Glutamatergic neuron (in vitro differentiated cells): ENCODE measurements around the gene FAM163A. TPM values are rescaled to one million over a fixed set of nuclear protein-coding genes. Genes with fewer than 3 reads are reported as not detected.

Experiments used
- DNase-seq: peaks from one replicate; pipeline ENCODE4 v3.0.0; 2022
- H3K27ac Mint-ChIP-seq: one replicate; pipeline ENCODE4 v1.8.0; 2020; ENCODE audit warnings: mild to moderate bottlenecking, mixed read lengths, inconsistent platforms; ENCODE audit not compliant: unreplicated experiment
- H3K27me3 Mint-ChIP-seq: one replicate; pipeline ENCODE4 v1.8.0; 2020; ENCODE audit warnings: mild to moderate bottlenecking, moderate library complexity, mixed read lengths, inconsistent platforms; ENCODE audit not compliant: unreplicated experiment
- H3K36me3 Mint-ChIP-seq: one replicate; pipeline ENCODE4 v1.8.0; 2020; ENCODE audit warnings: mild to moderate bottlenecking, mixed read lengths, inconsistent platforms; ENCODE audit not compliant: unreplicated experiment
- H3K4me1 Mint-ChIP-seq: one replicate; pipeline ENCODE4 v1.8.0; 2020; ENCODE audit warnings: mild to moderate bottlenecking, low read depth, mixed read lengths, inconsistent platforms; ENCODE audit not compliant: unreplicated experiment
- H3K4me3 Mint-ChIP-seq: one replicate; pipeline ENCODE4 v1.8.0; 2020; ENCODE audit warnings: mild to moderate bottlenecking, mixed read lengths, inconsistent platforms; ENCODE audit not compliant: unreplicated experiment
- H3K9me3 Mint-ChIP-seq: one replicate; pipeline ENCODE4 v1.8.0; 2020; ENCODE audit warnings: mild to moderate bottlenecking, moderate library complexity, mixed read lengths, inconsistent platforms; ENCODE audit not compliant: unreplicated experiment
- CTCF ChIP-seq: fragments of 200-600 bp; sonication (generic); IDR thresholded peaks from one replicate; pipeline ENCODE4 v1.5.0; 2021; ENCODE audit not compliant: partially characterized antibody, unreplicated experiment
- total RNA-seq: library from RNA; stranded (reverse); fragmentation: NEBNext Ultra II Directional; extraction: Animal tissue kit (Norgen Biotek cat#: 25700); gene quantifications from one replicate; pipeline ENCODE4 v1.2.1, GENCODE V29; 2021; ENCODE audit not compliant: unreplicated experiment

The FAM163A gene
- total RNA-seq, 1 donor from 2014 or later, result not detected

DNA sequence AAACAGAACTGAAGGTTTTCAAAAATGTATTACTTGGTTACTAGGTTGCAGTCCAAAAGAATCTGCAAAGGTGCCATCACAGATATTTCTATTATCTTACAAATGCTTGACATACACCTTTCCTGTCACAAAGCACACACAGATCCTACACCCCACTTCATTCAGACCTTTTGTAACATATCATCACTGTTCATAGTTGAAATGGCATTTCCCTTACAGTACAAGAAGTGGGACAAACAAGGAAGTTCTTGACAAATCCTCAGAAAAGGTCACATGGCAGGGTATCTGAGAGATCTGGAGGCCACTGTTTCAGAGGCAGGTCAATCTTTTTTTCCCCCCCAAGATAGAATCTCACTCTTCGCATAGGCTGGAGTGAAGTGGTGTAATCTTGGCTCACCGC lies 113.2 kb downstream of the FAM163A start:
- Mint-ChIP-seq H3K9me3 (no peaks in the 10 kb centered on the region), H3K4me3 (no peak overlapping the region), H3K27me3 (no peaks in the 10 kb centered on the region), H3K36me3 (no peaks in the 10 kb centered on the region), H3K27ac (no peak overlapping the region), H3K4me1 (peaks cover 6% of the 10 kb centered on the region)
- TF ChIP-seq CTCF, result no peak
- DNase-seq, result no peak

DNA sequence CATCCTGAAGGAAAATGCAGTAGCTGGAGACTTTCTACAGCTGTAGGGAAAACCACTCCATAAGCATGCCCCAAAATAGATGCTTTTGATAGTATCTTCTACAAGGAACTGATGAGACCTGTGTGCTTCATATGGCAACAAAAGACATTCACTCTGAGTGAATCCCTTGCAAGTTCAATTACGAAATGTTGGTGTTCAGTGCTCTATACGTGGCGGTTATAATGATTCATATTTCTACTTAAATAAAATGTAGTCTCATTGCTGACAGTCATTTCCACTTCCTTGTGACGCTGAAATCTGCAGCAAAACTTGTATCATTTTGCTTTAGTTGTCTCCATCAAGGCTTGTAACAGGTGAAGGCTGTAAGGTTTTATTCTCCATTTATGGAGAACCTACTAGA lies 113.9 kb downstream of the FAM163A start:
- Mint-ChIP-seq H3K36me3 (no peaks in the 10 kb centered on the region), H3K4me1 (peaks cover 6% of the 10 kb centered on the region), H3K27me3 (no peaks in the 10 kb centered on the region), H3K4me3 (no peak overlapping the region), H3K27ac (no peak overlapping the region), H3K9me3 (no peaks in the 10 kb centered on the region)
- no peak for TF ChIP-seq CTCF
- DNase-seq, result no peak

GRCh38 chr1:179860652-179861051 lies 117.6 kb downstream of the FAM163A start:
- no peak overlapping the region for H3K4me3 Mint-ChIP-seq
- no peaks in the 10 kb centered on the region for H3K27me3 Mint-ChIP-seq
- no peak for DNase-seq
- H3K27ac Mint-ChIP-seq, result no peak overlapping the region
- no peaks in the 10 kb centered on the region for H3K36me3 Mint-ChIP-seq
- peaks cover 6% of the 10 kb centered on the region for H3K4me1 Mint-ChIP-seq
- TF ChIP-seq CTCF, result no peak
- H3K9me3 Mint-ChIP-seq, result no peaks in the 10 kb centered on the region

DNA sequence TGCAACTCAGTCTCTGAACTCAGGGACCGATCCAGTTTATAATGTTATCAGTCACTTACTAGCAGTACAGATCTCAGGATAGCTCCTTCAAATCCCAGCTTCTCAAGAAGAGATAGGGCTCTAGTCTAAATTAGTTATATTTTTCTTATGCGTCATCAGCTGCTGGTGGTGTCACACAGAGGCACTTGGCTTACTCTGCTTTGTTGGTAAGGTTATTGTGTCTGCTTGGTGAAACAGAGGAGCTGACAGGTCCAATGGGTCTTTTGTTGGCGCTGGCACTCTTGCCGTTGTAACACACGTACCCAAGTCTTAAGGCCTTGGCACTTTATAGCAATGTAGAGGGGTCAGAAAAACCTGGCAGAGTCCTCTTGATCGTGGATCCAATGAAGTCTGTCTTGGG lies 122.3 kb downstream of the FAM163A start:
- no peak for TF ChIP-seq CTCF
- Mint-ChIP-seq H3K27me3 (no peaks in the 10 kb centered on the region), H3K9me3 (no peaks in the 10 kb centered on the region), H3K4me1 (peaks cover 6% of the 10 kb centered on the region), H3K4me3 (no peak overlapping the region), H3K36me3 (no peaks in the 10 kb centered on the region), H3K27ac (no peak overlapping the region)
- no peak for DNase-seq

Other genes starting within 250 kb of the FAM163A start
- not detected for gene NPHS2, start 167.3 kb upstream of the FAM163A start, total RNA-seq
- gene TDRD5, start 151.5 kb upstream of the FAM163A start, total RNA-seq, result not detected
- 70.3 TPM for gene TOR1AIP2, start 134.5 kb downstream of the FAM163A start, total RNA-seq
- gene TOR1AIP1, start 139.0 kb downstream of the FAM163A start, total RNA-seq, result 11.1 TPM
- 36.6 TPM for gene CEP350, start 211.5 kb downstream of the FAM163A start, total RNA-seq